Mesothelial cell of epicardium (in vitro differentiated cells): Measurements from ENCODE around the gene PLA2G4D. TPM values are rescaled to one million over a fixed set of nuclear protein-coding genes. Genes with fewer than 3 reads are reported as not detected.

Experiments
- DNase-seq, 2 experiments: peaks; one replicate each; pipeline ENCODE4 v3.0.0; 2021; ENCODE audit warnings: low spot score in 2 of 2; ENCODE audit not compliant: unreplicated experiment in 2 of 2
- H3K27ac Mint-ChIP-seq: 2 replicates; pipeline ENCODE4 v1.8.0; 2021; ENCODE audit warnings: mixed read lengths
- H3K27me3 Mint-ChIP-seq: 2 replicates; pipeline ENCODE4 v1.8.0; 2021; ENCODE audit warnings: low read depth, mixed read lengths
- H3K36me3 Mint-ChIP-seq: 2 replicates; pipeline ENCODE4 v1.8.0; 2021; ENCODE audit warnings: mixed read lengths
- H3K4me1 Mint-ChIP-seq: 2 replicates; pipeline ENCODE4 v1.8.0; 2021; ENCODE audit warnings: mixed read lengths
- H3K4me3 Mint-ChIP-seq: 2 replicates; pipeline ENCODE4 v1.8.0; 2021; ENCODE audit warnings: mild to moderate bottlenecking, moderate library complexity, mixed read lengths
- H3K9me3 Mint-ChIP-seq: 2 replicates; pipeline ENCODE4 v1.8.0; 2021; ENCODE audit warnings: mixed read lengths
- CTCF ChIP-seq: fragments of 200-600 bp; sonication (generic); IDR thresholded peaks from one replicate; pipeline ENCODE4 v1.5.0; 2021; ENCODE audit warnings: antibody characterized with exemption; ENCODE audit not compliant: unreplicated experiment
- total RNA-seq: library from RNA; stranded (reverse); gene quantifications from 3 replicates; pipeline ENCODE4 v1.2.1, GENCODE V29; 2021

PLA2G4D gene
- total RNA-seq, 1 donor from 2014 or later, result not detected

- TF ChIP-seq CTCF, result no peak
- Mint-ChIP-seq H3K27me3 (peaks cover 20% of the 10 kb centered on the region), H3K4me1 (peaks cover 7% of the 10 kb centered on the region), H3K27ac (no peak overlapping the region), H3K4me3 (no peak overlapping the region), H3K9me3 (no peaks in the 10 kb centered on the region), H3K36me3 (no peaks in the 10 kb centered on the region)
- DNase-seq, result no peak
These were observed 20.9 kb downstream of the PLA2G4D start for GRCh38 chr15:42073418-42073817.

GRCh38 chr15:42072141-42072685 is 22.1 kb downstream of the PLA2G4D start:
- DNase-seq, result no peak
- Mint-ChIP-seq H3K36me3 (peaks cover 3% of the 10 kb centered on the region), H3K27ac (no peak overlapping the region), H3K4me1 (no peaks in the 10 kb centered on the region), H3K4me3 (no peak overlapping the region), H3K9me3 (peaks cover 6% of the 10 kb centered on the region), H3K27me3 (peaks cover 14% of the 10 kb centered on the region)
- no peak for TF ChIP-seq CTCF

- peaks cover 4% of the 10 kb centered on the region for H3K36me3 Mint-ChIP-seq
- peaks cover 8% of the 10 kb centered on the region for H3K9me3 Mint-ChIP-seq
- TF ChIP-seq CTCF, result no peak
- no peak for DNase-seq
- H3K27me3 Mint-ChIP-seq, result peaks cover 15% of the 10 kb centered on the region
- H3K27ac Mint-ChIP-seq, result no peak overlapping the region
- H3K4me3 Mint-ChIP-seq, result no peak overlapping the region
- peaks cover under 1% of the 10 kb centered on the region for H3K4me1 Mint-ChIP-seq
These were observed 22.6 kb downstream of the PLA2G4D start for GRCh38 chr15:42071717-42072116.

- peaks cover 10% of the 10 kb centered on the region for H3K9me3 Mint-ChIP-seq
- no peak overlapping the region for H3K27ac Mint-ChIP-seq
- no peak for TF ChIP-seq CTCF
- H3K4me3 Mint-ChIP-seq, result no peak overlapping the region
- H3K27me3 Mint-ChIP-seq, result peaks cover 22% of the 10 kb centered on the region
- H3K36me3 Mint-ChIP-seq, result peaks cover 6% of the 10 kb centered on the region
- DNase-seq, result no peak
- peaks cover 4% of the 10 kb centered on the region for H3K4me1 Mint-ChIP-seq
These were observed 23.4 kb downstream of the PLA2G4D start for GRCh38 chr15:42070976-42071350.

- Mint-ChIP-seq H3K4me1 (peaks cover 4% of the 10 kb centered on the region), H3K27ac (no peak overlapping the region), H3K9me3 (peaks cover 10% of the 10 kb centered on the region), H3K36me3 (peaks cover 6% of the 10 kb centered on the region), H3K27me3 (peaks cover 26% of the 10 kb centered on the region), H3K4me3 (no peak overlapping the region)
- no peak for TF ChIP-seq CTCF
- no peak for DNase-seq
These were observed 23.9 kb downstream of the PLA2G4D start for GRCh38 chr15:42070279-42070975.
